Frontal cortex (tissue), 4 donors: ENCODE measurements around the gene LGR6. TPM values are rescaled to one million over a fixed set of nuclear protein-coding genes. Genes with fewer than 3 reads are reported as not detected.
A peak's percentile ranks its signal among the peaks of the same experiment; 100 is the strongest.

Experiments
- DNase-seq, 2 donors: peaks; one replicate each; pipeline ENCODE4 v3.0.0; 2012; ENCODE audit warnings: low spot score in 2 of 2
- FAIRE-seq: peaks from 2 replicates; lab custom pipeline; 2012; peaks lifted over from hg19 to GRCh38; lab: Jason Lieb, UNC
- total RNA-seq: library from RNA; depleted of rRNA; stranded (reverse); fragments of >200 nt; gene quantifications from one replicate; pipeline ENCODE4 v1.2.3, GENCODE V29; 2014
- donor health status: control.
- donor health status: control.
- donor health status: control.

The LGR6 gene
- total RNA-seq, 1 donor from 2014 or later, result 0.41 TPM

GRCh38 chr1:202192770-202193613 is 607 bp upstream of the LGR6 start:
- DNase-seq, result peak; percentile 61 to 72
- no peak for FAIRE-seq

GRCh38 chr1:202194328-202194648 is 689 bp downstream of the LGR6 start:
- FAIRE-seq (no peak), DNase-seq (no peak)

- DNase-seq, result no peak
- FAIRE-seq, result no peak
Observed at GRCh38 chr1:202197653-202198365, 4.2 kb downstream of the LGR6 start.

GRCh38 chr1:202198366-202198724 is 4.7 kb downstream of the LGR6 start:
- DNase-seq (no peak), FAIRE-seq (no peak)

- no peak for FAIRE-seq
Observed at GRCh38 chr1:202199040-202199889, 5.7 kb downstream of the LGR6 start.

GRCh38 chr1:202200112-202200548 is 6.5 kb downstream of the LGR6 start:
- DNase-seq (no peak), FAIRE-seq (no peak)

More at GRCh38 chr1:202199040-202199889, 5.7 kb downstream of the LGR6 start:
- DNase-seq, result no peak

DNA sequence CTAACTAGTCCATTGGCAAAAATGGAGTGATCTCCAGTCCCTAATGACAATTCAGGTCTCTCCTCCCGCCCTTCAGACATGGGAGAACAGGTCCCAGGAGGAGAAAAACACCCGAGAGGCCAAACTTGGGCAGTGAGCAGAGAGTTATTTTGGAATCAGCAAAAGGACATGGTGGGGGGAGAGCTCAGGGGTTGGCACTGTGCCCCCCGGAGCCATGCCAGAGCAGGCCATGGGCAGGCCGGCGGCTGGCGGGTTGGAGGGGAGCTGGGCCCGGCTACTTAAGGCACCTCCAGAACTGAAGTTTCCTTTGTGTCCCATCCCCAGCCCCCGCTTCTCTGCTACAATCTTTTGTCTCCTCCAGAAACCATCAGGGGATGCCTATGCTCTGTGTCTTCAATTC is 7.1 kb downstream of the LGR6 start:
- no peak for FAIRE-seq

DNA sequence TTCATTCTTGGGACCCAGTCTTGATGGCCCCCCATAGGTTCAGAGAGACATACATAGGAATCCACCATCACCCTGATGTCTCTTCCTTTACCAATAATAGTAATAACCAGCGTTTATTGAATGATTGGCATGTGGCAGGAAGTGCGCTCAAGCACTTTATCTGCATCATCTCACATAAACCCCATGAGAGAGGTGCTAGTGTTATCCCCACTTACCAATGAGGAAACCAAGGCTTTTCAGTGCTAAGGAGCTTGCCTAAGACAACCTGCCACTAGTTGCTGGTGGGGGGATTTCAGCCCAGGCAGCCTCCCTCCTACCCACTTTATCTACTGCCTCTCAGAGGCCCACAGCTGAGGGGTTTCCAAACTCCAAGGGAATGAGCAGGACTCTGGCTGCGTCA is 7.7 kb downstream of the LGR6 start:
- FAIRE-seq (no peak), DNase-seq (no peak)

More for the DNA sequence above, 7.1 kb downstream of the LGR6 start:
- no peak for DNase-seq

DNA sequence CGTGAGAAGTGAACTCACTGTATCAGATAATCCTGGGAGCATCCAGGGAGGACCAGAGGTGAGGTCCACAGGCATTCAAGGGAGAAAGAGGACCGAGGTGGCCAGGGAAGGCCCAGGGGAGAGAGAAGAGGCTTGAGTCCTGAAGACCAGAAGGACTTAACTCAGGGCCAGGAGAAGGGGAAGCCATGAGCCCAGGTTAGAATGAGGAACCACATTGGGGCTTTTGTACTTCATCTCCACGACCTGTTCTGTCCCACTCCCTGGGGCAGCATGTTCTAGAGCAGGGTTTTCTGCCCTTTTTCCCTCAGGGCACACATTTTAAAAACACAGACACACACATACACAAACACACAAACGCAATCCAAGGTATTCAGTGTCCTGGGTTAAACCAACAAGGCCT is 8.4 kb downstream of the LGR6 start:
- FAIRE-seq, result no peak
- no peak for DNase-seq

DNA sequence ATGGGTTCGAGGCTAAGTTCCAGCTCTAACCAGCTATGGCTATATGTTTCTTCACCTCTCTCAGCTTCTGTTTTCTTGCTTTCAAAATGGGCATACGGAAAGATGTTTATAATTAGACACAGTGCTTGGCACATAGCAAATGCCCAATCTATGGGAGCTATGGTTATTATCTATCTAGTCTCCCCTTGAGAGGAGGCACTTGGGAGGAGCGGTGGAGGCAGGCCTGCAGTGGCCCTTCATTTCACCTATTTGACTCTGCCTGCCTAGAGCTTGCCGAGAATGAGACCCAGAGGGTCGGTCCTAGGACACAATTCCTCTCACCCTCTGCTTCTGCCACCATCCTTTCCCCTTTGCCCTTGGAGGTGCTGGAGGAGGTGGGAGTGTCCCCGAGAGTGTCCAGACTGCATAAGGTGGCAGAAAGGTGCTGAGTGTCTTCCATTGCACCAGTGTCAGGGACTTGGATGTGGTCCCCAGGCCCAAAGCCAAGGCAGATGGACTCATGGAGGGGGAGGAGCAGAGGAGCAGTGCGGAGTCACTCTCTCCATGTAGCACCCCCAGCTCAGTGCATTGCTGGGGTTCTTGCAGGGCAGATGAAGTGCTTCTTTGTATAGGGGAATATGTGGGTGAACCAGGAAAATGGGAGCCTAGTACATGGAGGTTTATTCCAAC is 9.0 kb downstream of the LGR6 start:
- DNase-seq (no peak), FAIRE-seq (no peak)

GRCh38 chr1:202203238-202204039 is 9.8 kb downstream of the LGR6 start:
- no peak for FAIRE-seq

GRCh38 chr1:202204065-202204464 is 10.5 kb downstream of the LGR6 start:
- no peak for DNase-seq

More at GRCh38 chr1:202203238-202204039, 9.8 kb downstream of the LGR6 start:
- no peak for DNase-seq

GRCh38 chr1:202205523-202206190 is 12.1 kb downstream of the LGR6 start:
- FAIRE-seq (no peak), DNase-seq (no peak)

More at GRCh38 chr1:202204065-202204464, 10.5 kb downstream of the LGR6 start:
- no peak for FAIRE-seq

DNA sequence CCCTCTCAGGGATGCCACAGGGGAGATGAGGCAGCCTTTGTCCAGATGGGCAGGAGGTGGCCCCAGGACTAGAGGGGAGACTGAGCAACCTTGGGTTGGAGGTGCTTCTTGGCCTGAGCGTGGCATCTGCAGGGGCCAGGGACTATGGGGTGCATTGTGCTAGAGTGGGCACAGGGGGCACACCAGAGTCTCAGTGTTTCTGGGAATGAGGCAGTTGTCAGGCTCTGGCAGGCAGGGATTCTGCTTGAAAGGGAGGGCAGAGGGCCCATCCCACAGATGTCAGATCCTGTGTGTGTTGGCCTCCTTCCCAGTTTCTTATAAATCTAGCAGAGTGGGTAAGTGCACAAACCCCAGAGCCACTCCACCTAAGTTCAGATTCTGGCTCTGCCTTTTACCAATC is 13.7 kb downstream of the LGR6 start:
- FAIRE-seq (no peak), DNase-seq (no peak)

DNA sequence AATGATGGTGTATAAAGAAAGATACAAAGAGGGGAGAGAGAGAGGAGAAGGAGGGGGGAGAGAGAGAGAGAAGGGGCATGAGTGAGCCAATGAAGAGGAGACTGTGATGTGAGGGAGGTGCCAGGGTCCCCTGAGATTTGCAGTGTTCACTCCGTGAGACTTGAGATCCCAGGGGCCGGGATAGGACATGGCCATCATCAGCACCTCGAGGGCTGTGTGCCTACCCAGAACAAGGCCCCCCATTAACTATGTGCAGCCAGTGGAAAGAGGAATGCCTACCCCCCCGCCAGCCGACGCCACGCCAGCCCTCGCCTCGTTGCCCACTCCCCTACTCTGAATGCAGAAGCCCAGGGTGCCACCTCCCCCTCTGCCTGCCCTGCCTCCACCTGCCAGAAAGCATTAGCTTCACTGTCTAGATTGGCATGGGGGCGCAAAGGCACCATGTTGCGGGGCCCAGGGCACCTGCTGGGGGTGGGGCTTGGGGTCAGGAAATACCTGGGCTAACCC is 14.8 kb downstream of the LGR6 start:
- DNase-seq (no peak), FAIRE-seq (no peak)

GRCh38 chr1:202210385-202210784 is 16.8 kb downstream of the LGR6 start:
- FAIRE-seq (no peak), DNase-seq (no peak)

- DNase-seq, result no peak
- FAIRE-seq, result no peak
Observed at GRCh38 chr1:202210969-202211368, 17.4 kb downstream of the LGR6 start.

DNA sequence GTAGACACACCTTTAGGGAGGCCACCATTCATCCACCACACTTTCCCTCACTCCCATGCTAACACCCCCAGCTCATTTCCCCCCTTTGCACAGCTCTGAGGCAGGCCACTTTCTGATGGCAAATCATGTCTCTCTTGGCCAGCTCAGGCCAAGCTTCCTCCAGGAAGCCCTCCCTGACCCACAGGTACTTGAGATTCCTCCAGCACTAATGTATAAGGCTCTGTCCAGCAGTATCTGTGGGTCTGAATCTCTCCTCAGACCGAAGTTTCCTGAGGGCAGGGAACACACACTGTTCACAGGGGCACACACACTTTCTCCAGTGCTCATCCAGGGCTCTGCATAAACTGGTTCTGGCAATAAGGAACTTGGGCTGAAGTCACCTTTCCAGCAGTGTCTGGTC is 19.2 kb downstream of the LGR6 start:
- DNase-seq (no peak), FAIRE-seq (no peak)
